Measurements from ENCODE around the gene COQ4. TPM values are rescaled to one million over a fixed set of nuclear protein-coding genes. Genes with fewer than 3 reads are reported as not detected.
A peak's percentile ranks its signal among the peaks of the same experiment; 100 is the strongest.

The COQ4 gene
- total and polyA plus RNA-seq, 2 experiments from 2014 or later, result 35.3 to 37.0 TPM

- Histone ChIP-seq H3K27me3 (ENCODE audit: insufficient read depth) (no peaks in the 10 kb centered on the region), H3K36me3 (ENCODE audit: insufficient read depth) (no peaks in the 10 kb centered on the region), H3K27ac (ENCODE audit: low read depth) (no peak overlapping the region), H3F3A (replicated peaks; ENCODE audit: low read depth) (no peaks in the 10 kb centered on the region), H4K20me1 (replicated peaks; ENCODE audit: insufficient read depth) (no peaks in the 10 kb centered on the region; the same call in 1 of the 2 replicates), H3K4me1 (ENCODE audit: insufficient read depth) (no peaks in the 10 kb centered on the region), H2AFZ (no peak overlapping the region), H3K4me2 (no peak overlapping the region), H3K79me2 (replicated peaks; ENCODE audit: insufficient read depth) (no peaks in the 10 kb centered on the region), H3K9me2 (ENCODE audit: insufficient read depth) (no peaks in the 10 kb centered on the region), H3K4me3 (no peak overlapping the region)
- ATAC-seq (no peak), DNase-seq (ENCODE audit: low spot score) (no peak)
- H3K9me3 Mint-ChIP-seq, result no peaks in the 10 kb centered on the region; the same call in 2 of the 3 replicates
- H3K4me1 Mint-ChIP-seq, result no peaks in the 10 kb centered on the region
- peaks cover 1% of the 10 kb centered on the region for H3K27me3 Mint-ChIP-seq (ENCODE audit: insufficient read depth, low read depth, poor library complexity)
- peaks cover 17% of the 10 kb centered on the region for H3K36me3 Mint-ChIP-seq (ENCODE audit: low read depth)
- H3K27ac Mint-ChIP-seq, result no peak overlapping the region
- peak in 1 of 2 experiments; percentile 19; a peak in 1 of 4 replicates for TF ChIP-seq CTCF (conservative IDR thresholded peaks at IDR 0.05; ENCODE audit: low read depth in 2 of 2)
- TF ChIP-seq REST (IDR thresholded peaks at IDR 0.05; ENCODE audit: unreplicated experiment), result no peak
- H3K4me3 Mint-ChIP-seq, result no peak overlapping the region
Measured at GRCh38 chr9:128285033-128285784, 37.4 kb upstream of the COQ4 start.

DNA sequence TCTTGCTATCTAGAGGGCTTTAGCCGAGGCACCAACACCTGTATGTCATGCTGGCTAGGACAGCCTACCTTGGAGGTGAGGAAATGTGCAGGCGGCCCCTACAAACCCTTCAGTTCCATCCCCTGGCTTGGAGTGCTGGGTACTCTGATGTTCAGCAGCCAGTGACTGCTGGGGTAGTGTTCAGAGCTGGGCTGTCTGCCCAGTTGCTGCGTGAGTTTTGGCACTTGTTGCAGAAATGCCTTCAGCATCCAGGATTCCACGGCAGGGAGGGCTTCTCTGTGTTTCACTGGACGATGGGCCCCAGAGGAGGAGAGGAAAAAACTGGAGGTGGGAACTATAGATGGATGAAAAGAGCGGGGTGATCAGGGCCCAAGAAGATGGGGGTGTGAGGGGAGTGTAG, 36.2 kb upstream of the COQ4 start:
- no peaks in the 10 kb centered on the region for H3F3A ChIP-seq (replicated peaks; ENCODE audit: low read depth)
- H3K27me3 ChIP-seq (ENCODE audit: insufficient read depth), result no peaks in the 10 kb centered on the region
- Mint-ChIP-seq H3K27ac (no peak overlapping the region), H3K4me1 (no peaks in the 10 kb centered on the region), H3K36me3 (ENCODE audit: low read depth) (peaks cover 17% of the 10 kb centered on the region), H3K9me3 (no peaks in the 10 kb centered on the region; the same call in 2 of the 3 replicates), H3K27me3 (ENCODE audit: insufficient read depth, low read depth, poor library complexity) (no peaks in the 10 kb centered on the region), H3K4me3 (no peak overlapping the region; the same call in 2 of the 3 replicates)
- H3K79me2 ChIP-seq (replicated peaks; ENCODE audit: insufficient read depth), result no peaks in the 10 kb centered on the region
- H3K4me1 ChIP-seq (ENCODE audit: insufficient read depth), result no peaks in the 10 kb centered on the region
- H3K4me3 ChIP-seq, result no peak overlapping the region
- DNase-seq (ENCODE audit: low spot score) (no peak), ATAC-seq (no peak)
- no peak overlapping the region for H2AFZ ChIP-seq
- no peaks in the 10 kb centered on the region for H3K36me3 ChIP-seq (ENCODE audit: insufficient read depth)
- H3K9me2 ChIP-seq (ENCODE audit: insufficient read depth), result no peaks in the 10 kb centered on the region
- no peaks in the 10 kb centered on the region; the same call in 1 of the 2 replicates for H4K20me1 ChIP-seq (replicated peaks; ENCODE audit: insufficient read depth)
- no peak overlapping the region for H3K27ac ChIP-seq (ENCODE audit: low read depth)
- no peak overlapping the region for H3K4me2 ChIP-seq
- TF ChIP-seq CREB1 (CRISPR knock-in tag; IDR thresholded peaks at IDR 0.05; ENCODE audit: low read depth) (no peak), POLR2AphosphoS5 (IDR thresholded peaks at IDR 0.05; ENCODE audit: low read depth) (no peak), CTCF (conservative IDR thresholded peaks at IDR 0.05; ENCODE audit: low read depth in 2 of 2) (no peak), ZNF331 (CRISPR knock-in tag; IDR thresholded peaks at IDR 0.05; ENCODE audit: low read depth) (no peak), EZH2 (IDR thresholded peaks at IDR 0.05; ENCODE audit: low read depth, unreplicated experiment) (no peak)
